Caki2 (cell line): Measurements from ENCODE around the gene OOEP. TPM values are rescaled to one million over a fixed set of nuclear protein-coding genes. Genes with fewer than 3 reads are reported as not detected.

Experiments
- DNase-seq: peaks from one replicate; pipeline ENCODE4 v3.0.0-alpha.2; 2015; ENCODE audit warnings: low read depth
- in situ Hi-C: cut with HindIII; loops from 2 replicates; pipeline ENCODE4 v1.10.0; 2016; ENCODE audit warnings: low sequenced_read_pairs, low pct_unique_long_range_greater_than_20kb, mixed read lengths
- total RNA-seq: library from RNA; depleted of rRNA; stranded (reverse); fragments of >200 nt; shearing (Covaris generic); gene quantifications from 2 replicates; pipeline ENCODE4 v1.2.3, GENCODE V29; 2014; ENCODE audit warnings: low replicate concordance

The OOEP gene
- total RNA-seq, 1 experiment from 2014 or later, result not detected

DNA sequence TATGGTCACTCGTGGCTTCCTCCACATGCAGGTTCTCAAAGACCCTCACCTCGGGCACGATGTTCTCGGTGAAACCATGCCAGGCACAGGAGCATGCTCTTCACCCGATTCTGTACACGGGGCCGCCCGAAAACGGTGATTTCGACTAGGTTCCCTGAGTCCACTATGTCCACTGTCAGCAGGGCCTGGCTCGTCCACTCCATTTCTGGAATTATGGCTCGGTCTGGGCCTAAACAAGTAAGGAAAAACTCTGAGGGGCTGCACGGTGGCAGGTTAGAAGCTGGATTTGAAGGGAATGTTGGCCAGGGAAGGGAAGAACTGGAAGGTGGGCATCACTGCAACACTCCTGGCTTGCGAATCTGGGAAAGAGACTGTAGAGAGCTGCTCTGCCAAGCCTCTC, 540 bp downstream of the OOEP start:
- in situ Hi-C loops, result no loop called here
- DNase-seq, result no peak

DNA sequence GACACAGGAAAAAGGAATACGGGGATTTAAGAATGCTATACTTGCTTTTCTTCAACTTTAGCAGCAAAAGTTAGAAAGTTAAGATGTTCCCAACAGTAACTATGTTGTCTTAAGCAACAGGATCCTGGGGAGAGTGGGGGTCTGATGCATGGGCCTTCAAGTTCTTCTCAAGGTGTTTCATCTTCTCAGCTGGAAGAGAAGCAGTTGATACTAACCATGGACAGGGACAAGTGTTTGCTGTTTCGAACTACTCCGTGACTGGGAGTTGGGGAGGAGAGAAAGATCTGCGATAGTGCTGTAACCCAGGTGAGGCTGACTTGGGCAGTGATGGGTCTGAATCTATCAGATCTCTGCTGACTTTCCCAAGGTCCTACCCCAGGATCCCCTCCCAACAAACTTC, 1.0 kb downstream of the OOEP start:
- DNase-seq, result no peak
- in situ Hi-C loops, result no loop called here

DNA sequence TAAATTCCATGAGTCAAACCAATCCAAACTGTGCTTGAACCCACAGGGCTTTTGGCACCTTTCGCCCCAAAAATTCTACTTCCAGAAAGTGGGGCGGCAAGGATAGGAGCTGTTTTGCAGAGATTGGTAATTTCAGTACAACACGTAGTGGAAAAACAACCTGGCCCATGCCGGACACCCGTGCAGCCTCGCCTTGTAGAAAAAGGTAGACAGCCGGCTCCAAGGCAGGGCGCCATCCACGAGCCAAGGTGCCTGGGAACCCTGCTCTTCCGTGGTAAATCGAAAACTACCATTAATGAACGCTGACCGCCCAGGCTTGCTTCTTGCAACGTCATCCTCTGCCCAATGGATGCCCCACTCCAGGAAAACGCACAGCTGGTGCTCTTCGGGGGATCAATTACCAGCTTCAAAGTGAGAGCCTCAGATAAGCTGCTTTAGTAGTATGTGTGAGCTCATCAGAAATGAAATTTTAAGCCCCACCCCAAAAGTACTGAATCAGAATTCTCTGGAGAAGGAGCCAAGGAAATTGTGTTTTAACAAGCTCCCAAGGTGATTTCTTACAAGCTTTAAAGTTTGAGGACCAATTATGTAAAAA, 1.8 kb downstream of the OOEP start:
- DNase-seq, result no peak
- in situ Hi-C loops, result no loop called here

GRCh38 chr6:73364549-73364948, 5.1 kb downstream of the OOEP start:
- in situ Hi-C loops, result no loop called here
- no peak for DNase-seq

DNA sequence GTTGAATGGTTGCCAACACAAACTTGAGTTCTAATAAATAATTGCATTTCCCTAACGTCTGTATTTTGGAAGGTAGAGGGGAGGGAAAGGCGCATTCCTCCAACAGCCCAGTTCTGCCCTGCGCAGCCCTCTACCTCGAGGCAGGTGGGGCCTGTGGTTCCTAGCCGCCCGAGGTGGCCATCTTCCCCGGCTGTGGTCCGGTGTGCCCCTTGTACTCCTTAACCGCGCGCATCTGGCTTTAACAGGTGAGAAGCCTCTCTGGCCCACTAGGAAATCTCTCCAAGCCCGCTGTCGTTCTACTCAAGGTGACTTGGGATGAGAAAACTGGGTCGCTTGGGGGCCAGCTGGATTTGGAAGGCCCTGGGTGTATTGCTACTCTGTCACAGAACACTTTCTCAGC, 5.6 kb downstream of the OOEP start:
- DNase-seq, result no peak
- in situ Hi-C loops, result no loop called here

- no peak for DNase-seq
- in situ Hi-C loops, result no loop called here
Measured at GRCh38 chr6:73363537-73363875, 6.2 kb downstream of the OOEP start.

- DNase-seq, result no peak
- in situ Hi-C loops, result no loop called here
Measured at GRCh38 chr6:73362869-73363536, 6.7 kb downstream of the OOEP start.

DNA sequence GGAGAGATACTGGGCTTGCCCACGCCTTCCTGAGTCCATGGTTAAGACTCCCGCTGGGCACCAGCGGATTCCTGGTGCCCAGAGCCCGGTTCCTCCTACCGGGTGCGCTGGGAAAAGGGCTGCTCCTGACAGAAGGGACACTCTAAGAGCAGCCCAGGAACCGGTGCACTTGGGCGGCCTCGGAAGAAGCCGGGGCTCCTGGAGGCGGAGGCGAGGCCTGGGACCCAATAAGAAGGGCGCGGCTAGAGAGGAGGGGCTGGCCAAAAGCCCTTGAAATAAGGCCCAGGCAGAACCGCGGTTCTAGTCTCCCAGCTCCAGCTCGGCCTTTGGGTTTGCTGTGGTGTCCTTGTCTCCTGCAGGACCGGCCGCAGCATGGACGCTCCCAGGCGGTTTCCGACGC, 7.3 kb downstream of the OOEP start, which contains the start of gene KHDC3L:
TSS of gene KHDC3L (plus strand) at position 301 of the 400 bp plus-strand sequence. CDS start at position 373, 72 bp downstream.
- no peak for DNase-seq
- in situ Hi-C loops, result no loop called here

DNA sequence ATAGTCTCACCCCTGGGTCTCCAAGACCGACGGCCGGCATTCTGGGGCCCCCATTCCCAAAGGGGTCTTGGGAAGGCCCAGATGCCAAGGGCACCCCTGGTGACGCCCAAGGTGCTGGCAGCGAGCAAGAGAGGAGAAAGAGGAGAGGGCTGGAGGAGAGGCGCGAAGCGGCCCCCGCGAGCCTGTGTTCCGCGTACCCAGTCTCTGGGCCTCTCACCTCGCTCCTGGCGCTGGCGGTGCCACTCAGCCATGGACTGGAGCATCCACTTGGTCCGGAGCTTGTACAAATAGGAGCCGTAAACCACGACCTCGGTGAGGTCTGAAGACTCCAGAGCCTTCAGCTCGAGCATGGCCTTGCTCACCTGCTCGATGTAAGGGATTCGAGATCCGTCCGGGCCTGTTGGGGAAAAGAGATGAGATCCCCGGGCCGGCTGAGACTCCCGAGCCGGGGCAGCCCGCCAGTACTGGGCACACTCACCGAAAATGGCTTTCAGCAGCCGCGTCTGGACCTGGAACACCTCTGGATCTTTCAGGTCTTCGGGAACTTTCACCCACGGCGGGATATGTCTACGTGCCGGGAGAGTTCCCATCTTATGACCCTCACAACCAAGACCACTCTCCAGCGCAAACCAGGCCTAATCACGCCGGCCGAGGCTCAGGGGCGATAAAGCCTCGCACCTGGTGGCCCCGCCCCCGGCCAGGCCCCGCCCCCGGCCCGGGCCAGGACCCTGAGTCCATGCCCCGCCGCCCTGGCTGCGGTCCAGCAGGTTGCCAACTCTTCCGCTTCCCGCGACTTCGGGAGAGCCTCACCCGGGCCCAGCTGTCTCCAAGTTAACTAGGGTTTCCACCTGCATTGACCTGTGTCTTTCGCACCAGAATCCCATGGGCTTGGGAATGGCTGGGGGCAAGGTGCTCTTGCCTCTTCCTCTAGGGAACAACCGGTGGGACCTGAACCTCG, 15.8 kb downstream of the OOEP start, which contains the start of gene DPPA5:
TSS of gene DPPA5 (minus strand) at position 641 of the 958 bp plus-strand sequence. CDS start at position 590, 51 bp downstream.
- DNase-seq, result no peak
- in situ Hi-C loops, result no loop called here

- no peak for DNase-seq
- in situ Hi-C loops, result no loop called here
Measured at GRCh38 chr6:73349311-73349710, 20.4 kb downstream of the OOEP start.

DNA sequence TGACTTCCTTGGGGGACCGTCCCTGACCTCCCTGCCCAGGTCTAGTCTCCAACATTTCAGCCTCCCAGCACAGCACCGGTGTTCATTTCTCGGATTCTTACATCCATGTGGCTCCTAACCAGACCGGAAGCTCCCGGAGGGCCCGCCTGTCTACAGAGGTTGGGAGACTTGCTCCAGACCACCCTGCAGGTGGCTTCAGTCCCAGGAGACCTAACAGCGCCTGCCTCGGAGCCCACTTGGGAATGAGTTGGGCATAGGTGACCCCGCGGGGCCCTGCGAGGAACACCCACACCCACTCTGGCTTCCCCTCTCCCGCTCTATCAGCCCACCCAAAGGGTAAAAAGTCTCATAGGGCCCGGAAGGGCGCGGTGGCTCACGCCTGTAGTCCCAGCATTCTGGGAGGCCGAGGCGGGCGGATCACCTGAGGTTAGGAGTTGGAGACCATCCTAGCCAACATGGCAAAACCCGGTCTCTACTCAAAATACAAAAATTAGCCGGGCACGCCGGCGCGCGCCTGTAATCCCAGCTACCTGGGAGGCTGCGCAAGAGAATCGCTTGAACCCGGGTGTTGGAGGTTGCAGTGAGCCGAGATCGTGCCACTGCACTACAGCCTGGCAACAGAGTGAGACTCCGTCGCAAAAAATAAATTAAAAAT, 21.0 kb downstream of the OOEP start:
- DNase-seq, result no peak
- in situ Hi-C loops, result no loop called here

DNA sequence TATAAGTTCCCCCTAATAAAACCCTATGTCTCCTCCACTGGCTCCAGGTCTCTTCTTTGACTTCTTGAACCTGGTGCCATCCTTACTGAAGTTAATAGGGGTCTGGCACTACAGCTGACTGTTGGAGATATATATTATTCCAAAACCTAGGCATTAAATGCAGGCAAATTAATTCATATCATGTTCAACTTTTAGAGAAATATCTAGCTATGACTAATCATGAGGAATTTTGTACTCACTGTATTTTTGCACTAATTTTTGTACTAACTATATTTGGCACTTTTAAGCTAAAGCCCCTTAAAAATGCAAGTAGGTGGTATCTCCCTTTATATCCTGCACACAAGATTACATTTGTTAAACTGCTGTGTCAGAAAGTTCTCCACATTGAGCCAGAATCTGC, 26.5 kb downstream of the OOEP start:
- no peak for DNase-seq
- in situ Hi-C loops, result no loop called here

- no peak for DNase-seq
- in situ Hi-C loops, result no loop called here
Measured at GRCh38 chr6:73342174-73342573, 27.5 kb downstream of the OOEP start.

DNA sequence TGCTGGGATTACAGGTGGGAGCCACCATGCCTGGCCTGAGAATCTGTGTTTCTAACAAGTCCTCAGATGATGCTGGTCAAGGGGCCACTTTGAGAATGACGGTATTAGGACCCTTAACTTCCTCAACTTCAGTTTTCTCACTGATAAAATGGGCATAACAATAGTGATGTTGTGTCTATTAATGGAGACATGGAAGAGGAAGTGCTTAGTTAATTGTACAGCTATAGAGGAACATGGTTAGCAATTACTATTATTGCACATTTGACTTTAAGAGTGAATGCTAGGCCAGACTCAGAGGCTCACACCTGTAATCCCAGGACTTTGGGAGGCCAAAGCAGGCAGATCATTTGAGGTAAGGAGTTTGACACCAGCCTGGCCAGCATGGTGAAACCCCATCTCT, 28.4 kb downstream of the OOEP start:
- DNase-seq, result no peak
- in situ Hi-C loops, result no loop called here

DNA sequence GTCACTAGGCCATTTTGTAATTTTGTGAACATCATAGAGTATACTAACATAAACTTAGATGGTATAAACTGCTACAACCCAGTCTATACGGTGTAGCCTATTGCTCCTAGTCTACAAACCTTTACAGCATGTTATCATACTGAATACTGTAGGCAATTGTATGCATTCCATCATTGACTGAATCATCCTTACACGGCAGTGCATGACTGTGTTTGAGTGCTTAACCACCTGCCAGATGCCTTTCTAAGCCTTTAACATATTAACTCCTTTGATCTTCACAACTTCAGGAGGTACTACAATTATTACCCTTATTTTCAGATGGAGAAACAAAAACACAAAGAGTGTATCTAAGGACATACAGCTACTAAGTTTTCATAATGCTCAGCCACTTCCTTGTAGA, 29.6 kb downstream of the OOEP start:
- peak; percentile 32 for DNase-seq
- in situ Hi-C loops, result no loop called here

DNA sequence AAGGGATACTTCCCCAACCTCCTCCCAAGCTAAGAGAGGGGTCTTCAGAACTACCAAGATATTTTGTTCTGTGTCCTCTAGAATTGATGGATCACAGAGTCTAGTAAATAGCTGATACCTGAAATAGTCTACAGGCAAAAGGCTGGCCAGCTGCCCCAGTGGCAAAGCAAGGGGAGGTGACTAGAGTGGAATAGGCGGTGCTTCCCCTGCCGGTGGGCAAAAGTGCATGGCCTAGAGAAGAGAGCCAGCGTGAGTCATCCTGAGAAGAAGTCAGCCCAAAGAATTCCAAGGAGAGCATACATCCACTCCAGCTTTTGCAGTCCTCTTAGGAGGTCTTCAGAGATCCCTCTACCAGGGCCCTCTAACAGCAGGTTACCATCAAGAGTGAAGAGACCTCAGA, 30.4 kb downstream of the OOEP start:
- in situ Hi-C loops, result no loop called here

DNA sequence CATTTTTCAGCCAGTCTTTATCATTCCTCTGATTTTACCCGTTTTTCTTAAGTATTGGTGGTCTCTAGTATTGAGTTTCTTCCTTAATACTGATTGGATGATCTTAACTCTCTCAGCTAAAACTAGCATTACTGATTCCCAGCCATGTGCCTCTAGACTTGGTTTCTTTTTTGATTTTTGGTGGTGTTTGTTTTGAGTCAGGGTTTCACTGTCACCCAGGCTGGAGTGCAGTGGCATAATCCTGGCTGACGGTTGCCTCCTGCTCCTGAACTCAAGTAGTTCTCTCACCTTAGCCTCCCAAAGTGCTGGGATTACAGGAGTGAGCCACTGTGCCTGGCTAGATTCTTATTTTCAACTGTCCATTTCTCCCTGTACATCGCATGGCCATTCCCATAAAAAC, 40.5 kb downstream of the OOEP start:
- no peak for DNase-seq
- in situ Hi-C loops, result no loop called here

More for the DNA sequence above, 30.4 kb downstream of the OOEP start:
- DNase-seq, result peak; percentile 24

GRCh38 chr6:73328790-73329189, 40.9 kb downstream of the OOEP start:
- DNase-seq, result no peak
- in situ Hi-C loops, result no loop called here

DNA sequence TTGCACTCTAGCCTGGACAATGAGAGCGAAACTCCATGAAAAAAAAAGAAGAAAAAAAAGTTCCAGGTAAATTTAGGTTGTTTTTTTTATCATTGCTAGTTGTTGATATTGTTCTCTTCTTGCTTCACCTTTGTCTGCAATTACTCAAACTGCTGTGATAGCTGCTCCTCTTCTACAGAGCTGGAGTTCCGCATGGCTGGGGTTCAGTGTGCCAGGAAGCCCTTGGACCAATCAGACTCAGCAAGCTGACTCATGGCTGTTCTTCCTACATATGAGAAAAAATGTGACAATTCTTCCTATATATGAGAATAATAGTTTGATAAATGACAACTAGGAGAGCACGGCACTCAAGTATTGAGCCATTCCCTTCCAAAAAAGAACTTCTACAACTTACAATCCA, 44.0 kb downstream of the OOEP start:
- DNase-seq, result peak; percentile 58
- in situ Hi-C loops, result no loop called here
